Stomach (tissue), 9 donors: ENCODE measurements around the gene FAM228B. TPM values are rescaled to one million over a fixed set of nuclear protein-coding genes. Genes with fewer than 3 reads are reported as not detected.
A peak's percentile ranks its signal among the peaks of the same experiment; 100 is the strongest.

Source experiments
- DNase-seq, 2 donors: peaks; one replicate each; pipeline versions ENCODE4 v3.0.0 to v3.0.0-alpha.2; 2013 to 2019
- H3K27ac ChIP-seq, 5 donors: fragments of 200-600 bp in 4 of 5; sonication (generic) in 4 of 5; one replicate each; pipeline ENCODE4 v1.5.1; 2013 to 2019; ENCODE audit warnings: mild to moderate bottlenecking in 1 of 5, moderate library complexity in 1 of 5
- H3K27me3 ChIP-seq, 3 donors: fragments of 200-600 bp; sonication (generic); one replicate each; pipeline ENCODE4 v1.5.1; 2017 to 2019; ENCODE audit warnings: mixed run types in 1 of 3
- H3K36me3 ChIP-seq, 4 donors: fragments of 200-600 bp; sonication (generic); 1 replicate in 3 of 4; 2 replicates in 1 of 4; pipeline ENCODE4 v1.5.1; 2016 to 2019
- H3K4me1 ChIP-seq, 4 donors: fragments of 200-600 bp; sonication (generic); one replicate each; pipeline ENCODE4 v1.5.1; 2016 to 2019
- H3K4me3 ChIP-seq, 4 donors: fragments of 200-600 bp; sonication (generic) in 3 of 4; one replicate each; pipeline ENCODE4 v1.5.1; 2016 to 2019; ENCODE audit warnings: mild to moderate bottlenecking in 1 of 4
- H3K9me3 ChIP-seq, 4 donors: fragments of 200-600 bp; sonication (generic); one replicate each; pipeline ENCODE4 v1.5.1; 2016 to 2019
- CTCF ChIP-seq, 7 experiments: fragments of 450-650 bp in 4 of 7; fragments of 200-600 bp in 3 of 7; sonication (generic) in 3 of 7; IDR thresholded peaks; one replicate each; pipeline ENCODE4 v1.5.1; 2016 to 2019; ENCODE audit warnings: antibody characterized with exemption in 7 of 7, control low read depth in 2 of 7, mild to moderate bottlenecking in 1 of 7
- EP300 ChIP-seq: sonication (generic); formaldehyde crosslinking; IDR thresholded peaks from one replicate; pipeline ENCODE4 v1.6.1; 2017; ENCODE audit warnings: antibody characterized with exemption
- POLR2A ChIP-seq, 4 donors: fragments of 450-650 bp; IDR thresholded peaks; one replicate each; pipeline ENCODE4 v1.6.1; 2016; ENCODE audit warnings: antibody characterized with exemption in 4 of 4, control low read depth in 2 of 4, mild to moderate bottlenecking in 1 of 4, moderate library complexity in 1 of 4
- POLR2AphosphoS5 ChIP-seq, 3 donors: sonication (generic); formaldehyde crosslinking; IDR thresholded peaks; one replicate each; pipeline ENCODE4 v1.6.1; 2016; ENCODE audit warnings: antibody characterized with exemption in 3 of 3
- WGBS, 5 donors: extraction: QIAGEN DNeasy Blood & Tissue Kit in 3 of 5; methylation state at CpG; one replicate each; pipeline versions ENCODE4 v1.1.5 to v1.1.7; 2013 to 2018; 5-methylcytosine and 5-hydroxymethylcytosine counted together
- intact Hi-C: fragments of 100-400 bp; cut with DNase I; formaldehyde crosslinking; loops from one replicate; pipeline ENCODE4 v1.15.1; 2023; ENCODE audit warnings: low total_unique reads
- polyA plus RNA-seq, 3 donors: library from polyadenylated mRNA; stranded (reverse); fragments of 200-250 nt; gene quantifications; one replicate each; pipeline ENCODE4 v1.2.3, GENCODE V29; 2013
- total RNA-seq, 5 donors: library from RNA; depleted of rRNA; stranded (reverse); fragments of >200 nt; gene quantifications; one replicate each; pipeline versions ENCODE4 v1.1.0 to v1.2.3, GENCODE V29; 2014 to 2016
- donor health status: healthy with polysubstance abuse.
- donor health status: Bipolar disorder and iron deficiency.
- donor health status: healthy.

The FAM228B gene
- total and polyA plus RNA-seq, 8 donors, result 8.4 to 43.2 (median 14.5) TPM; not detected in 1

- no peaks in the 10 kb centered on the region for H3K4me1 ChIP-seq
- TF ChIP-seq POLR2A (IDR thresholded peaks at IDR 0.05), result no peak
- no peak for TF ChIP-seq EP300
- TF ChIP-seq POLR2AphosphoS5 (IDR thresholded peaks at IDR 0.05), result no peak
- TF ChIP-seq CTCF (IDR thresholded peaks at IDR 0.05), result no peak
- WGBS, 5 donors, result 100% methylated on average over 1 of the region's 1 CpG
- H3K27me3 ChIP-seq, result no peaks in the 10 kb centered on the region
- H3K36me3 ChIP-seq, result peaks cover 0 to 17% (median 12%) of the 10 kb centered on the region in 4 donors
- no peak for DNase-seq
- H3K9me3 ChIP-seq, result no peaks in the 10 kb centered on the region
- intact Hi-C loops, result no loop called here
- H3K4me3 ChIP-seq, result no peak overlapping the region
- no peak overlapping the region for H3K27ac ChIP-seq
These were observed 39.2 kb downstream of the FAM228B start for GRCh38 chr2:24162494-24162893.

- 50 to 77% (median 65%) methylated on average over 2 to 3 of the region's 3 CpGs for WGBS, 5 donors
- no peak overlapping the region for H3K4me3 ChIP-seq
- no peak overlapping the region for H3K27ac ChIP-seq
- no peaks in the 10 kb centered on the region for H3K27me3 ChIP-seq
- H3K9me3 ChIP-seq, result no peaks in the 10 kb centered on the region
- TF ChIP-seq POLR2AphosphoS5 (IDR thresholded peaks at IDR 0.05) (no peak), POLR2A (IDR thresholded peaks at IDR 0.05) (no peak), EP300 (no peak), CTCF (IDR thresholded peaks at IDR 0.05) (no peak)
- intact Hi-C loops, result no loop called here
- H3K36me3 ChIP-seq, result peaks cover 0 to 17% (median 12%) of the 10 kb centered on the region in 4 donors
- no peaks in the 10 kb centered on the region for H3K4me1 ChIP-seq
- DNase-seq, result no peak
These were observed 39.9 kb downstream of the FAM228B start for GRCh38 chr2:24163186-24163585.

GRCh38 chr2:24163601-24164000 lies 40.3 kb downstream of the FAM228B start:
- no peak for DNase-seq
- no peaks in the 10 kb centered on the region for H3K4me1 ChIP-seq
- WGBS, 5 donors, result 78 to 89% (median 81%) methylated on average over 2 of the region's 2 CpGs
- H3K27me3 ChIP-seq, result no peaks in the 10 kb centered on the region
- no peaks in the 10 kb centered on the region for H3K9me3 ChIP-seq
- intact Hi-C loops, result no loop called here
- peaks cover 0 to 17% (median 12%) of the 10 kb centered on the region in 4 donors for H3K36me3 ChIP-seq
- no peak overlapping the region for H3K4me3 ChIP-seq
- no peak for TF ChIP-seq POLR2A (IDR thresholded peaks at IDR 0.05)
- H3K27ac ChIP-seq, result no peak overlapping the region

- peak; percentile 30 to 45 for DNase-seq
- 45 to 78% (median 55%) methylated on average over 5 to 8 of the region's 8 CpGs for WGBS, 5 donors
- intact Hi-C loops, result no loop called here
- no peak for TF ChIP-seq POLR2AphosphoS5 (IDR thresholded peaks at IDR 0.05)
- peak in 5 of 7 experiments; percentile 44 to 88 (median 57) for TF ChIP-seq CTCF (IDR thresholded peaks at IDR 0.05)
- Histone ChIP-seq H3K4me1 (no peaks in the 10 kb centered on the region), H3K27me3 (no peaks in the 10 kb centered on the region), H3K9me3 (no peaks in the 10 kb centered on the region), H3K4me3 (no peak overlapping the region), H3K27ac (no peak overlapping the region), H3K36me3 (peaks cover 0 to 13% (median 10%) of the 10 kb centered on the region in 4 donors)
These were observed 41.2 kb downstream of the FAM228B start for GRCh38 chr2:24164416-24164973.

- Histone ChIP-seq H3K27me3 (no peaks in the 10 kb centered on the region), H3K27ac (no peak overlapping the region), H3K4me1 (no peaks in the 10 kb centered on the region), H3K9me3 (peaks cover 0 to 5% (median 0%) of the 10 kb centered on the region in 4 donors), H3K36me3 (no peaks in the 10 kb centered on the region), H3K4me3 (no peak overlapping the region)
- WGBS, 5 donors, result 94 to 100% (median 96%) methylated on average over 1 to 5 of the region's 5 CpGs
- no peak for DNase-seq
- intact Hi-C loops, result no loop called here
- TF ChIP-seq POLR2A (IDR thresholded peaks at IDR 0.05) (no peak), POLR2AphosphoS5 (IDR thresholded peaks at IDR 0.05) (no peak), EP300 (no peak), CTCF (IDR thresholded peaks at IDR 0.05) (no peak)
These were observed 45.8 kb downstream of the FAM228B start for GRCh38 chr2:24169023-24169422.
